Measurements from ENCODE around the gene COQ6.
A peak's percentile ranks its signal among the peaks of the same experiment; 100 is the strongest.

Gene COQ6

GRCh38 chr14:73949752-73950734, at the start of gene COQ6, which contains the start of gene FAM161B:
TSS of gene COQ6 (plus strand) at chr14:73950302. CDS start at chr14:73950333, 31 bp downstream.
TSS of gene FAM161B (minus strand) at chr14:73950094. CDS start at chr14:73950026, 68 bp downstream.
- Histone ChIP-seq H3K4me2 (ENCODE audit: low read length) (peak within 1 kb of the TSS; percentile 84), H3K4me1 (ENCODE audit: low read length) (peaks cover 32% of the 10 kb centered on the region), H3K79me2 (ENCODE audit: low read length) (no peaks in the 10 kb centered on the region), H4K20me1 (ENCODE audit: insufficient read depth, low read length) (no peaks in the 10 kb centered on the region), H3K27ac (ENCODE audit: low read length) (peak within 1 kb of the TSS; percentile 61), H3K36me3 (replicated peaks; ENCODE audit: low read depth, low read length) (peaks cover 4% of the 10 kb centered on the region), H3K9me3 (ENCODE audit: insufficient read depth, low read length) (no peaks in the 10 kb centered on the region), H3K4me3 (ENCODE audit: low read length) (peak within 1 kb of the TSS; percentile 99), H3K27me3 (ENCODE audit: low read depth, low read length) (no peaks in the 10 kb centered on the region), H2AFZ (ENCODE audit: low read depth, low read length) (peak within 1 kb of the TSS; percentile 98), H3K9ac (ENCODE audit: low read length) (peak within 1 kb of the TSS; percentile 79)
- TF ChIP-seq EZH2phosphoT487 (IDR thresholded peaks at IDR 0.05; ENCODE audit: low read depth) (no peak), CTCF (IDR thresholded peaks at IDR 0.05; ENCODE audit: low read depth, low read length) (peak; percentile 23; the same call in 1 of the 2 replicates)

GRCh38 chr14:73903028-73903427, 47.1 kb upstream of the COQ6 start:
- H3K4me3 ChIP-seq (ENCODE audit: low read length): no peak overlapping the region
- no peaks in the 10 kb centered on the region for H4K20me1 ChIP-seq (ENCODE audit: insufficient read depth, low read length)
- no peaks in the 10 kb centered on the region for H3K79me2 ChIP-seq (ENCODE audit: low read length)
- H3K27ac ChIP-seq (ENCODE audit: low read length): no peak overlapping the region
- H2AFZ ChIP-seq (ENCODE audit: low read depth, low read length): no peak overlapping the region
- TF ChIP-seq EZH2phosphoT487 (IDR thresholded peaks at IDR 0.05; ENCODE audit: low read depth): no peak
- no peak for TF ChIP-seq CTCF (IDR thresholded peaks at IDR 0.05; ENCODE audit: low read depth, low read length)
- peaks cover 30% of the 10 kb centered on the region for H3K36me3 ChIP-seq (replicated peaks; ENCODE audit: low read depth, low read length)
- no peak overlapping the region for H3K4me2 ChIP-seq (ENCODE audit: low read length)
- no peaks in the 10 kb centered on the region for H3K27me3 ChIP-seq (ENCODE audit: low read depth, low read length)
- no peaks in the 10 kb centered on the region for H3K9me3 ChIP-seq (ENCODE audit: insufficient read depth, low read length)
- H3K9ac ChIP-seq (ENCODE audit: low read length): no peak overlapping the region
- H3K4me1 ChIP-seq (ENCODE audit: low read length): no peaks in the 10 kb centered on the region

DNA sequence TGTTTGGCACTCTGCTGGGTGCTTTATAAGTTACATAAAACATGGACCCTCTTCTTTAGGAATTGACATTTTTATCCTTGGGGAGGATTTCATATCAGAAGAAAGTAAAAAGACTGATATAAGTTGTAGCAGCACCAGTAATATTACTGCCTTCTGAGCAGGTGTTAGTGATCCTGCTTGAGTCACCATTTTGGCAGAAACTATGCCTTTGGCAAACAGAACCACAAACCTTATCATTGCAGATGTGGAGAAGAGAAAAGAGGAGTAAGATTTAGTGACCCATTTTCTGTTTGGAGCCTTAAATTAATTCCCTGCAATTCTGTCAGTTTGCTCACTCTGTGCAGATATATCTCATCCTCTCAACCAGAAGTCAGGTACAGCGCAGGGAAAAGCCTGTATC, 40.4 kb upstream of the COQ6 start:
- H3K27me3 ChIP-seq (ENCODE audit: low read depth, low read length): no peaks in the 10 kb centered on the region
- no peaks in the 10 kb centered on the region for H4K20me1 ChIP-seq (ENCODE audit: insufficient read depth, low read length)
- H3K36me3 ChIP-seq (replicated peaks; ENCODE audit: low read depth, low read length): peaks cover 36% of the 10 kb centered on the region
- TF ChIP-seq EZH2phosphoT487 (IDR thresholded peaks at IDR 0.05; ENCODE audit: low read depth): no peak
- no peak for TF ChIP-seq CTCF (IDR thresholded peaks at IDR 0.05; ENCODE audit: low read depth, low read length)
- no peak overlapping the region for H3K4me3 ChIP-seq (ENCODE audit: low read length)
- H3K9ac ChIP-seq (ENCODE audit: low read length): no peak overlapping the region
- H3K4me1 ChIP-seq (ENCODE audit: low read length): no peaks in the 10 kb centered on the region
- H3K27ac ChIP-seq (ENCODE audit: low read length): no peak overlapping the region
- no peaks in the 10 kb centered on the region for H3K9me3 ChIP-seq (ENCODE audit: insufficient read depth, low read length)
- H3K79me2 ChIP-seq (ENCODE audit: low read length): no peaks in the 10 kb centered on the region
- H3K4me2 ChIP-seq (ENCODE audit: low read length): no peak overlapping the region
- no peak overlapping the region for H2AFZ ChIP-seq (ENCODE audit: low read depth, low read length)

- peaks cover 4% of the 10 kb centered on the region; the same call in 1 of the 2 replicates for H4K20me1 ChIP-seq (ENCODE audit: insufficient read depth, low read length)
- H2AFZ ChIP-seq (ENCODE audit: low read depth, low read length): no peak overlapping the region
- H3K27ac ChIP-seq (ENCODE audit: low read length): no peak overlapping the region
- no peaks in the 10 kb centered on the region; the same call in 1 of the 2 replicates for H3K79me2 ChIP-seq (ENCODE audit: low read length)
- no peaks in the 10 kb centered on the region for H3K9me3 ChIP-seq (ENCODE audit: insufficient read depth, low read length)
- no peak overlapping the region for H3K4me2 ChIP-seq (ENCODE audit: low read length)
- H3K4me1 ChIP-seq (ENCODE audit: low read length): no peaks in the 10 kb centered on the region
- H3K36me3 ChIP-seq (replicated peaks; ENCODE audit: low read depth, low read length): peaks cover 19% of the 10 kb centered on the region
- TF ChIP-seq CTCF (IDR thresholded peaks at IDR 0.05; ENCODE audit: low read depth, low read length): no peak
- TF ChIP-seq EZH2phosphoT487 (IDR thresholded peaks at IDR 0.05; ENCODE audit: low read depth): no peak
- H3K27me3 ChIP-seq (ENCODE audit: low read depth, low read length): no peaks in the 10 kb centered on the region
- no peak overlapping the region for H3K9ac ChIP-seq (ENCODE audit: low read length)
- H3K4me3 ChIP-seq (ENCODE audit: low read length): no peak overlapping the region
Observed at GRCh38 chr14:73913256-73913655, 36.8 kb upstream of the COQ6 start.
